Heart right ventricle (tissue), 16 donors: ENCODE results near the gene CNIH1. TPM values are rescaled to one million over a fixed set of nuclear protein-coding genes. Genes with fewer than 3 reads are reported as not detected.

Experiments
- ATAC-seq, 8 donors: fragments of 200-7000 bp; cut with Tn5 transposase; one replicate each; pipeline ENCODE4 v1.9.1; 2020; ENCODE audit warnings: mild to moderate bottlenecking in 8 of 8, moderate library complexity in 8 of 8, moderate number of reproducible peaks in 1 of 8
- DNase-seq, 2 donors: peaks; one replicate each; pipeline ENCODE4 v3.0.0-alpha.2; 2020
- H3K27ac ChIP-seq, 10 donors: fragments of 200-600 bp; sonication (generic) in 2 of 10; one replicate each; pipeline versions ENCODE4 v1.5.0 to v1.8.0; 2020 to 2022; ENCODE audit warnings: mild to moderate bottlenecking in 3 of 10
- H3K27me3 ChIP-seq, 7 donors: fragments of 200-600 bp; one replicate each; pipeline ENCODE4 v1.8.0; 2021 to 2022; ENCODE audit warnings: mild to moderate bottlenecking in 2 of 7
- H3K36me3 ChIP-seq, 9 donors: fragments of 200-600 bp; sonication (generic) in 1 of 9; one replicate each; pipeline versions ENCODE4 v1.5.0 to v1.8.0; 2020 to 2022; ENCODE audit warnings: mild to moderate bottlenecking in 2 of 9
- H3K4me1 ChIP-seq, 9 donors: fragments of 200-600 bp; sonication (generic) in 1 of 9; one replicate each; pipeline versions ENCODE4 v1.5.0 to v1.8.0; 2020 to 2022; ENCODE audit warnings: mild to moderate bottlenecking in 4 of 9
- H3K4me3 ChIP-seq, 10 donors: fragments of 200-600 bp; sonication (generic) in 2 of 10; one replicate each; pipeline versions ENCODE4 v1.5.0 to v1.8.0; 2020 to 2022; ENCODE audit warnings: mild to moderate bottlenecking in 7 of 10, moderate library complexity in 2 of 10
- H3K9me3 ChIP-seq, 11 donors: fragments of 200-600 bp in 10 of 11; sonication (generic) in 2 of 11; one replicate each; pipeline versions ENCODE4 v1.5.0 to v1.8.0; 2013 to 2022; ENCODE audit warnings: mild to moderate bottlenecking in 2 of 11, control low read depth in 1 of 11, moderate library complexity in 1 of 11
- CTCF ChIP-seq, 9 donors: fragments of 200-600 bp; sonication (generic) in 2 of 9; IDR thresholded peaks; one replicate each; pipeline versions ENCODE4 v1.5.0 to v1.8.0; 2021 to 2022; ENCODE audit warnings: antibody characterized with exemption in 9 of 9, mild to moderate bottlenecking in 5 of 9, moderate library complexity in 1 of 9
- WGBS, 2 donors: extraction: QIAGEN DNeasy Blood & Tissue Kit; methylation state at CpG; one replicate each; pipeline ENCODE4 v1.1.7; 2013; ENCODE audit warnings: inconsistent platforms in 1 of 2; 5-methylcytosine and 5-hydroxymethylcytosine counted together
- intact Hi-C, 10 donors: fragments of 100-400 bp; cut with DNase I; formaldehyde crosslinking; loops; one replicate each; pipeline versions ENCODE4 v1.11.1 to v1.14.2; 2022
- polyA plus RNA-seq, 2 donors: library from polyadenylated mRNA; stranded (reverse); fragments of 200-250 nt; gene quantifications; one replicate each; pipeline ENCODE4 v1.2.3, GENCODE V29; 2013
- total RNA-seq, 10 donors: library from RNA; stranded (reverse); fragmentation: NEBNext Ultra II Directional in 3 of 10; extraction: Animal tissue kit (Norgen Biotek cat#: 25700) in 3 of 10; gene quantifications; one replicate each; pipeline versions ENCODE4 v1.2.1 to v1.2.4, GENCODE V29; 2021 to 2023
- donor health status: Arrhythmogenic right ventricular cardiomyopathy.
- donor health status: ischemic (EF 13 %, LVEDD 7.1; RV severe dilation, severe dysfunction).
- donor health status: healthy with polysubstance abuse.
- donor health status: DM: no; HTN: yes; CAD: no.
- donor health status: DM: no; HTN: no; CAD: no.
- donor health status: ischemic (EF 25% LVEDD 6.9; RV normal size, moderate dysfunction).
- donor health status: ischemic (EF 25% LVEDD 5.7; RV mildly dilated, moderate dysfunction).
- donor health status: healthy.
- donor health status: DM: yes; HTN: yes; CAD: no.
- donor health status: Ischemic cardiomyopathy.
- donor health status: ischemic (EF 35%, LVEDD 5.7; RV mildly dilated, moderate dysfunction).
- donor health status: nonischemic (EF 11% LVEDD 7.7; RV severe dilation, severe dysfunction).
- donor health status: DM: yes; HTN: yes; CAD: no.
- donor health status: PGD.
- donor health status: ischemic (EF 29% LVEDD 5.4; RV normal size, mild dysfunction).
- donor health status: nonischemic (EF 23%, LVEDD 6.1; RV moderate dilation, normal function).

The CNIH1 gene
- total and polyA plus RNA-seq, 12 donors = 26.8 to 114 (median 91.4) TPM

DNA sequence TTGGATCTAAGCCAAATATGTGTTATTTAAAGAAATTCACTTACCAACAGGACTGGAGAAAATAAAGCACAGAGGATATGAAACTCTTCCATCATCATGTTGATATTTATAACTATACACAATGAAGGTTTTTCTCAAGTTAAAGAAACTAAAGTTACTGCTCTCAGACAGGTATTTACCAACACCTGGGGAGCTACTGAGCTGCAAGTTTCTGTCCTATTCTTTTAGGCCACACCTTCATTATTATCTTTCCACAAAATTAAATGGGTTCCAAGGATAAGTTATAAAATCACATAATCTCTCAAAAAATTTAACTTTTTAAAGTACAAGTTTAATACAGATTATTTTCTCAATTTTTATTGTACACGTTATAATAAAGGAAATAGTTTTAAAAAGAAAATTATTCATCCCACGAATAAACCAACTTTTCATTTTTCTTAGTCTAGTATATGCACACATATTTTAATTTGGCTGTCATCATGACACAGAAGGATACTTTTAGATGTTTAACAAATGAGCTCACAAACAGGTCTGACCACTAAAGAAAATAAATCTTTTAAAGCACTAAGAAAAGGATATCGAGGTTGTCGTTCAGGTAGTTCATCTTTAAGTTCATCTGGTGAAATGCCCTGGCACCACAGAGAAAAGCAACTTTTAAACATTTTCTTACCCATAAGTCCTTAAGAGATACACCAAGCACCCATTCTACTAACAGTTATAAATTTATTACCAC is 39.8 kb upstream of the CNIH1 start:
- no peak overlapping the region for H3K27ac ChIP-seq
- TF ChIP-seq CTCF (IDR thresholded peaks at IDR 0.05) = no peak
- no peak overlapping the region for H3K4me3 ChIP-seq
- peaks cover 0 to 74% (median 34%) of the 10 kb centered on the region in 9 donors for H3K4me1 ChIP-seq
- peaks cover 0 to 76% (median 0%) of the 10 kb centered on the region in 9 donors for H3K36me3 ChIP-seq
- ATAC-seq (no peak), DNase-seq (no peak)
- 95% methylated on average over 4 of the region's 4 CpGs for WGBS, 2 donors
- H3K27me3 ChIP-seq = no peaks in the 10 kb centered on the region
- intact Hi-C loops = loop anchor here in 1 of 10 donors (5.0 kb wide), 1 partner anchor 34 kb away; no protein-coding TSS in a partner anchor
- H3K9me3 ChIP-seq = no peaks in the 10 kb centered on the region

- ATAC-seq (no peak), DNase-seq (no peak)
- no peak for TF ChIP-seq CTCF (IDR thresholded peaks at IDR 0.05)
- WGBS, 2 donors = 46 to 61% methylated on average over 3 of the region's 3 CpGs
- Histone ChIP-seq H3K4me1 (peaks cover 0 to 58% (median 27%) of the 10 kb centered on the region in 9 donors), H3K36me3 (peaks cover 0 to 96% (median 0%) of the 10 kb centered on the region in 9 donors), H3K9me3 (no peaks in the 10 kb centered on the region), H3K27ac (no peak overlapping the region), H3K4me3 (no peak overlapping the region), H3K27me3 (no peaks in the 10 kb centered on the region)
- intact Hi-C loops = no loop called here
These were observed 37.6 kb upstream of the CNIH1 start for GRCh38 chr14:54478636-54479215.

GRCh38 chr14:54475911-54476310 is 34.7 kb upstream of the CNIH1 start:
- intact Hi-C loops = no loop called here
- WGBS, 2 donors = 77 to 83% methylated on average over 4 of the region's 4 CpGs
- Histone ChIP-seq H3K27ac (no peak overlapping the region), H3K9me3 (no peaks in the 10 kb centered on the region), H3K36me3 (peaks cover 0 to 82% (median 0%) of the 10 kb centered on the region in 9 donors), H3K4me1 (peaks cover 0 to 40% (median 18%) of the 10 kb centered on the region in 9 donors), H3K27me3 (no peaks in the 10 kb centered on the region), H3K4me3 (no peak overlapping the region)
- ATAC-seq (no peak), DNase-seq (no peak)
- no peak for TF ChIP-seq CTCF (IDR thresholded peaks at IDR 0.05)

GRCh38 chr14:54475187-54475899 is 34.2 kb upstream of the CNIH1 start:
- no peaks in the 10 kb centered on the region for H3K9me3 ChIP-seq
- no peak for TF ChIP-seq CTCF (IDR thresholded peaks at IDR 0.05)
- no peak overlapping the region for H3K27ac ChIP-seq
- H3K27me3 ChIP-seq = no peaks in the 10 kb centered on the region
- peaks cover 0 to 36% (median 16%) of the 10 kb centered on the region in 9 donors for H3K4me1 ChIP-seq
- no peak for DNase-seq
- ATAC-seq = no peak
- no peak overlapping the region for H3K4me3 ChIP-seq
- H3K36me3 ChIP-seq = peaks cover 0 to 82% (median 0%) of the 10 kb centered on the region in 9 donors
- 73 to 76% methylated on average over 4 of the region's 4 CpGs for WGBS, 2 donors
- intact Hi-C loops = no loop called here
